NB4 (cell line): ENCODE results near the gene PAX6.

ENCODE experiments used
- DNase-seq: peaks from one replicate; pipeline ENCODE4 v3.0.0; 2010; ENCODE audit warnings: low read depth
- H3K4me3 ChIP-seq: one replicate; pipeline ENCODE4 v1.5.1; 2011; ENCODE audit warnings: mild to moderate bottlenecking, low read depth, low read length, moderate library complexity
- MYC ChIP-seq: IDR thresholded peaks from 2 replicates; pipeline ENCODE4 v1.6.1; 2011; ENCODE audit warnings: low read depth, low read length
- POLR2A ChIP-seq: IDR thresholded peaks from 2 replicates; pipeline ENCODE4 v1.6.1; 2011; ENCODE audit warnings: mild to moderate bottlenecking; ENCODE audit not compliant: insufficient read length; ENCODE audit errors: extremely low read depth
- TF ChIP-seq, protein P1 (sequence below): IDR thresholded peaks from one replicate; pipeline ENCODE4 v1.5.1; 2012; ENCODE audit warnings: low read depth, low read length
- TF ChIP-seq, protein P2 (sequence below): IDR thresholded peaks from 2 replicates; pipeline ENCODE4 v1.6.1; 2011; ENCODE audit warnings: low read depth, low read length

PAX6 gene

DNA sequence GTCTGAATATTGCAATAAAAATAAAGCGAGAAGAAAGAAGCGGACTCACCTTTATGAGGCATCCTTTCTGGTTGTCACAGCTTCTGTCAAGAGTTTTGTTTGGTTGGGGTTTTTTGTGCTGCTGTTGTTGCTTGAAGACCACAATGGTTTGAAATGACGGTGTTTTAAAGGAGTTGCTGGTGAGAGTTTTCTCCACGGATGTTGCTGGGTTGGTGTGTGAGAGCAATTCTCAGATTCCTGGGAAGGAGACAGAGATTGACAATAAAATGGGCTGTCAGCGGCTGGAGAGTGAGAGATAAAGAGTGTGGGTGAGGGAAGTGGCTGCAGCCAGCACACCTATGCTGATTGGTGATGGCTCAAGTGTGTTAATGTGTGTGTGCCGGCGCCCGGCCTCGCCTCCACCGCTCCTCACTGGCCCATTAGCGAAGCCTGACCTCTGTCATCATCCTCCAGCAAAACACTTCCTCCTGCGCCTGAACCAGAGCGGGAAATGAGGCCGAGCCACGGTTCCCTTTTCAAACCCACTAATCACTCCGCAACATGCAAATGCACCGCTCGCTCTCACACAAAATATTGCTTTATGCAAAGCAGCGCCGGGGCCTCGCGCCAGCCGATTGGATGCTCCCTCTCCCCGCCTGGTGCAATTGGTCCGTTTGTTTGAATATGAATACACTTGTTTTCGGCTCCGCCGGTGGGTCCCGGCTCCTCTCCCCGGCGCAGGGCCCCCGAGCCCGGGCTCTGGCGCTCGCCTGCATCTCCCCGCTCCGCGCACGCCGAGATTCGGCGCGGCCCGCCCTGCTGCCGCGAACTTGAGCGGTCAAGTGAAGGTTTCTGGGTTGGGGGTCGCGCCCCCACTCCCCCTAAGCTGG is at the start of gene PAX6:
PAX6 (minus strand) TSS at position 544 of the 869 bp plus-strand sequence. CDS start 4,911 bp downstream, outside the sequence.
- TF ChIP-seq, protein P1, sequence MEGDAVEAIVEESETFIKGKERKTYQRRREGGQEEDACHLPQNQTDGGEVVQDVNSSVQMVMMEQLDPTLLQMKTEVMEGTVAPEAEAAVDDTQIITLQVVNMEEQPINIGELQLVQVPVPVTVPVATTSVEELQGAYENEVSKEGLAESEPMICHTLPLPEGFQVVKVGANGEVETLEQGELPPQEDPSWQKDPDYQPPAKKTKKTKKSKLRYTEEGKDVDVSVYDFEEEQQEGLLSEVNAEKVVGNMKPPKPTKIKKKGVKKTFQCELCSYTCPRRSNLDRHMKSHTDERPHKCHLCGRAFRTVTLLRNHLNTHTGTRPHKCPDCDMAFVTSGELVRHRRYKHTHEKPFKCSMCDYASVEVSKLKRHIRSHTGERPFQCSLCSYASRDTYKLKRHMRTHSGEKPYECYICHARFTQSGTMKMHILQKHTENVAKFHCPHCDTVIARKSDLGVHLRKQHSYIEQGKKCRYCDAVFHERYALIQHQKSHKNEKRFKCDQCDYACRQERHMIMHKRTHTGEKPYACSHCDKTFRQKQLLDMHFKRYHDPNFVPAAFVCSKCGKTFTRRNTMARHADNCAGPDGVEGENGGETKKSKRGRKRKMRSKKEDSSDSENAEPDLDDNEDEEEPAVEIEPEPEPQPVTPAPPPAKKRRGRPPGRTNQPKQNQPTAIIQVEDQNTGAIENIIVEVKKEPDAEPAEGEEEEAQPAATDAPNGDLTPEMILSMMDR: no peak
- TF ChIP-seq, protein P2, sequence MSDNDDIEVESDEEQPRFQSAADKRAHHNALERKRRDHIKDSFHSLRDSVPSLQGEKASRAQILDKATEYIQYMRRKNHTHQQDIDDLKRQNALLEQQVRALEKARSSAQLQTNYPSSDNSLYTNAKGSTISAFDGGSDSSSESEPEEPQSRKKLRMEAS: peak; percentile 32; the same call in 1 of the 2 replicates
- peak; percentile 97 for DNase-seq
- H3K4me3 ChIP-seq: peak within 1 kb of the TSS; percentile 50

DNA sequence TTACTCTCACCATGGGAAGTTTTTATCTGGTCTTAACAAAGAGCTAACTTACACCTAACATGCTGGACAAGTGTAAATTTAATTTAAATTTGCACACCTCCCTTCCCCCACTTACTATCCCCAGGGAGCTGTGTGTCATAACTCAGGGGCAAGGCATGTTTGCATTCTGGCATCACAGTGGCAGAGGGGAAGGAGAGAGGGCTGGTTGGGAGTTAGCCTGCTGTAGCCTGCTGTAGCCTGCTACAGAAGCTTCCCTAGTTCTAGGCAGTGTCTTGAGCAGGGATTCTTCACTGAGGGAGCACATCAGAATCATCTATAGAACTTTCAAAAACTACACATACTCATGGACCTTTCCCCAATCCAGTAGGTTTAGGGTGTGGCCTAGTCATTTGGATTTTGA is 49.3 kb upstream of the PAX6 start:
- no peak for DNase-seq
- TF ChIP-seq, protein P1: no peak
- TF ChIP-seq POLR2A (no peak), MYC (no peak)
- TF ChIP-seq, protein P2: no peak
- no peak overlapping the region for H3K4me3 ChIP-seq

DNA sequence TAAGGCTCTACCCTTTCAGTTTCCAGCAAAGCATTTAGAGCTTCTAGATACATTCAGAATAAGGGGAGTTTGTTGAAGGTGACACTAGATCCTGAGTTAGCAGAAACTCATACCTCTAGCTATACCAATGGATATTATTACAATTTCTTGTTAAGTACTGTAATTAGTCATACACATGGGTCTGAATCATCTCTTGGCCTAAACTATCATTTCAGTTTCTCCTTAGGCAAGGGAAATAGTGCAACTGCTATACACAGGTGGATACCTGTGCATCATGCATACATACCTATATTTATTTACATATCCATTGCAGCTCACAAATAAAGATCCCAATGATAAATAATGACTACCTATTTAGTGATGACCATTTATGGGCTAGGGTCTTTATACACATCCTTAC is 45.1 kb upstream of the PAX6 start:
- H3K4me3 ChIP-seq: no peak overlapping the region
- TF ChIP-seq, protein P2: no peak
- TF ChIP-seq, protein P1: no peak
- TF ChIP-seq MYC (no peak), POLR2A (no peak)
- DNase-seq: no peak

DNA sequence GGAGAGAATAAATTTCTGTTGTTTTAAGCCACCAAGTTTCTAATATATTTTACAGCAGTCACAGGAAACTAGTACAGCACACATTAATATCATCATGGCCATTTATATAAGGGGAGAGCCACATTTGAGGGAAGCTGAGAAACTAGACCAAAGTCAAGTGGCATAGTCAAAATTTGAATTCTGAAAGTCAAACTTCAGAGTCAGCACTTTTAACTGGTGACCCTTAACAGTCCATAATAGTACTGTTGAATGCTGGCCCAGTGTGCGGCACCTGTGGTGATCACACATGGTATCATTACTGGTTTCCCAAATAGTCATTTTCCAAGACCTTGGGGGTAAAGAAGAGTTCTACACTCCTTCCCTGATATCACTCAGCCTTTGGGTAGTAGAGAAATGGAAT is 44.3 kb upstream of the PAX6 start:
- H3K4me3 ChIP-seq: no peak overlapping the region
- no peak for DNase-seq
- TF ChIP-seq, protein P2: no peak
- TF ChIP-seq POLR2A: no peak
- no peak for TF ChIP-seq MYC
- TF ChIP-seq, protein P1: no peak

DNA sequence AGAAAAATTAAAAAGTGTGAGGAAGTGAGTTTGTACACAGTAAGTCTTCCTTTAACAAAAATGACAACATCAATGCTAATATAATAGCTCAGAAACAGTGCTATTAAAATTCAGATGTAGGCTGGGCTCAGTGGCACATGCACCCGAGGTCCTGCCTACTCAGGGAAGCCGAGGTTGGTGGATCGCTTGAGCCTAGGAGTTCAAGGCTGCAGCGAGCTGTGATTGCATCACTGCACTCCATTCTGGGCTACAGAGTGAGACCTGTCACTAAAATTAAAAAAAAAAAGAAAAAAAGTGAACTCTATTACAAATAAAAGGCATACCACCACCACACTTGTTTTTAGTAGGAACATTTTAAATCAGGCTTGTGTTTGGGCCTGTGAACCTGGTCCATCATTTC is 39.2 kb upstream of the PAX6 start:
- DNase-seq: no peak

More for the DNA sequence above, 39.2 kb upstream of the PAX6 start:
- TF ChIP-seq, protein P2: no peak
- TF ChIP-seq MYC (no peak), POLR2A (no peak)
- TF ChIP-seq, protein P1: no peak
- no peak overlapping the region for H3K4me3 ChIP-seq
